Body of pancreas (tissue), 4 donors: Measurements from ENCODE around the gene PTPRM.

Source experiments
- CTCF ChIP-seq, 7 experiments: fragments of 450-650 bp in 4 of 7; fragments of 200-600 bp in 3 of 7; sonication (generic) in 3 of 7; IDR thresholded peaks; one replicate each; pipeline ENCODE4 v1.5.1; 2016 to 2019; ENCODE audit warnings: antibody characterized with exemption in 7 of 7
- POLR2A ChIP-seq, 3 donors: fragments of 450-650 bp; IDR thresholded peaks; one replicate each; pipeline ENCODE4 v1.6.1; 2016; ENCODE audit warnings: antibody characterized with exemption in 3 of 3, mild to moderate bottlenecking in 2 of 3

GRCh38 chr18:7688580-7688979, 121.5 kb downstream of the PTPRM start:
- TF ChIP-seq CTCF (IDR thresholded peaks at IDR 0.05) (no peak), POLR2A (IDR thresholded peaks at IDR 0.05) (no peak)
